GM21619 (cell line): ENCODE measurements around the gene ZNF627.
A peak's percentile ranks its signal among the peaks of the same experiment; 100 is the strongest.
"Not testable (repeated sequence)": the region's sequence is repeated elsewhere in the genome, so short reads cannot be mapped to it uniquely, and the experiment has no call there.

Source experiments
- ATAC-seq: cut with Tn5 transposase; IDR thresholded peaks from one replicate; pipeline ENCODE4 v1.9.1; 2021; ENCODE audit not compliant: unreplicated experiment

Gene ZNF627

DNA sequence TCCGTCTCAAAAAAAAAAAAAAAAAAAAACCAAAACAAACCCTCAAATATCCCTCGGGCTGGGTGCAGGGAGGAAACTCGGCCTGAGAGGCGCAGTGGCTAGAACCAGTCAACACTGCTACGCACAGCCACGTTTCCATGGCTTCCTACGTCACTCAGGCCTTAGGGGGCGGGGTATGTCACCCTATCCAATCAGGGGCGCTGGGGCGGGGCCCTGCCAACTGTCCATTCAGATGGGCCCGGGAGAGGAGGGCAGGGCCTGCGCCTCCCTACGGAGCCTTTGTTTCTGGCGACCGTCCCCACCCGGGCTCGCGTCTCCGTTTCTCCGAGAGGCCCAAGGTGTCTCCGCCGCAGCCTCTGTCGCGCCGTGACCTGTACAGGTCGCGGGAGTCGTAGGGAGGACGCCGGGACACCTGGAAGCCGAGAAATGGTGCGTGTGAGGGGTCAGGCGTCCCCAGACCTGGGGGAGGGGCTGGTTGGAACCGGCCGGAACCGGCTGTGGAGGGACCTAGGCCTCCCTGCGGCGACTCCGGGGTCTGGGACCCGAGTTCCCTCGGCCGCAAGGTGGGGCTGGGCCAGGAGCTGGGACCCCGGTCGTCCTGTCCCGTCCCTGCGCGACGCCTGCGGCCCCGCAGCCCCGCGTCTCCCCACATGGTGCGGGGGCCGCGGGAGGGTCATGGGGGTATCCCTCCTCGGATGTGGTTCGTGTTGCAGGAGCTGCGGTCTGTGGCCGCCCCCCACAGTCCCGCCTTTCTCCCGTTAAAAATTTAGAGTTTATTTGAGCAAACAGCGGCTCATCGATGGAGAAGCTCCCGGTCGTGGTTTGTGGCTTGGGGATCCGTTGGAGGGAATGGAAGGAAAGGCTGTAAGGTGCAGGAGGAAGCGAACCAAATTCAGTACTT, at the start of gene ZNF627:
ZNF627 (plus strand) TSS at position 282 of the 901 bp plus-strand sequence; CDS start at position 427, 145 bp downstream.
- peak; percentile 95 for ATAC-seq

DNA sequence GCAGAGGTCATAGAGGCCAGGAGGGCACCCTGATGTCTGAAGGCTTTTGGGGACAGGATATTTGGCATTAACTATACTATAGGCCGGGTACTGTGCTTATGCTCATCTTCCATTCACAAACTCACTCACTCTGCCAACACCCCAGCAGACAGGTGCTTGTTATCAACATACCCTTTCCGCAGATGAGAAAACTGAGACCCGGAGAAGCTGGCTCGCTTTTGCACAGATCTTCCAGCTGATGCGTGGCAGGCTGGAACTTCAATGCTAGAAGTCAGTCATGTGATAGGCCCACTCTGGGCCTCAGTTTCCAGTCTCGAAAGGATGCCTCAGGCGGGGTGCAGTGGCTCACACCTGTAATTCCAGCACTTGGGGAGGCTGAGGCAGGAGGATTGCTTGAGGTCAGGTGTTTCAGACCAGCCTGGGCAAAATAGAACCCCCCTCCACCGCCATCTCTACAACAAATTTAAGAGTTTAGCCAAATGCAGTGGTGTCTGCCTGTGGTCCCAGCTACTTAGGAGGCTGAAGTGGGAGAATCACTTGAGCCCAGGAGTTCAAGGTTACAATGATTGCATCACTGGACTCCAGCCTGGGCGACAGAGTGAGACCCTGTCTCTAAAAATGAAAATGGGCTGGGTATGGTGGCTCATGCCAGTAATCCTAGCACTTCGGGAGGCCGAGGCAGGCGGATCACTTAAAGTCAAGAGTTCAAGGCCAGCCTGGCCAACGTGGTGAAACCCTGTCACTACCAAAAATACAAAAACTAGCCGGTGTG, 49.2 kb upstream of the ZNF627 start:
- ATAC-seq: no peak

DNA sequence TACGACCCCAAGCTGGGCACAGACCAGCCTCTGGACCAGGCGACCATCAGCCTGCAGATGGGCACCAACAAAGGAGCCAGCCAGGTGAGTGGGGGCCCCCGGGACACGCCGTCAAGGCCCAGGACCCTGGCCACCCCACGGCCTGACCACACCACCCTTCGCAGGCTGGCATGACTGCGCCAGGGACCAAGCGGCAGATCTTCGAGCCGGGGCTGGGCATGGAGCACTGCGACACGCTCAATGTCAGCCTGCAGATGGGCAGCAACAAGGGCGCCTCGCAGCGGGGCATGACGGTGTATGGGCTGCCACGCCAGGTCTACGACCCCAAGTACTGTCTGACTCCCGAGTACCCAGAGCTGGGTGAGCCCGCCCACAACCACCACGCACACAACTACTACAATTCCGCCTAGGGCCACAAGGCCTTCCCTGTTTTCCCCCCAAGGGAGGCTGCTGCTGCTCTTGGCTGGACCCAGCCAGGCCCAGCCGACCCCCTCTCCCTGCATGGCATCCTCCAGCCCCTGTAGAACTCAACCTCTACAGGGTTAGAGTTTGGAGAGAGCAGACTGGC, 47.8 kb upstream of the ZNF627 start:
- no peak for ATAC-seq

DNA sequence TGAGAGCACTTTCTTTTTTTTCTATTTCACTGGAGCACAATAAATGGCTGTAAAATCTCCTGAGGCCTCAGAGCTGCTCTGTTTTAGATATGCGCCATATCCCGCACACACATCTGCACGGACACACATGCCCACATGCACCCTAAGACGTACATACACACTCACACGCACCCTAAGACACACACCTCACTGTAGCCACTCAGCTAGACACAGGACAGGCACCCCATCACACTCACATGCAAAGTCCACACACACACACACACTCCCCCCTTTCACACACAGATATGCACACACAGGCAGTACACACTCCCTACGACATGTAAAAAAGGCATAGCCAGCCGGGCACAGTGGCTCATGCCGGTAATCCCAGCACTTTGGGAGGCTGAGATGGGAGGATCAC, 47.0 kb upstream of the ZNF627 start:
- ATAC-seq: no peak

DNA sequence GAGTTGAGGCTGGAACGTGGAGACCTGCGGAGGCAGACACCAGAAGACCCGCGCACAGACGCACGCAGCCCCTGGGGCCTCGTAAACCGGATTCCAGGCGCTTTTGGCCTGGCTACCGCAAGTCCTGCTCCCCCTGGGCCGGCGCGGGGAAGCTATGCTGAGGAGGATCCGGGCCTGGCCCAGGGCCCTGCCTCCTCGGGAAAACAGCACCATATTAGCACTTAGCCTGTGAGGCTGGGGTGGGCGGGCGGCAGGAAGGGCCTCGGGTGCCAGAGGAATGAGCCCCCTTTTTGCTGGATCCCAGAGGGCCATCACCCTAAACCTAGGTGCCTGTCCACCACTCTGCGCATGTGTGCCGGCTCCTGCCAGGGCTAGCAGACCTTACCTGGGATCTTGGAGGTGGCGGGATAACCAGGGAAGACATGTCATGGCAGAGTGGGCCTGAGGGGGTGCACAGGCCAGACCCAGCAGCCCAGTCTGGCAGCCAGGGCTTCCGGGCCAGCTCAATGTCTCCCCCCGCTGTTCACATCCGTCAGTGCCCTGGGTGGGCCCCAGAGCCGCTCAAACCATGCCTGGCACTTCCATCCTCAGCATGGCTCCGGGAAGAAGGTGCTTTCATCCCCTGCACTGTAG, 45.6 kb upstream of the ZNF627 start:
- no peak for ATAC-seq

DNA sequence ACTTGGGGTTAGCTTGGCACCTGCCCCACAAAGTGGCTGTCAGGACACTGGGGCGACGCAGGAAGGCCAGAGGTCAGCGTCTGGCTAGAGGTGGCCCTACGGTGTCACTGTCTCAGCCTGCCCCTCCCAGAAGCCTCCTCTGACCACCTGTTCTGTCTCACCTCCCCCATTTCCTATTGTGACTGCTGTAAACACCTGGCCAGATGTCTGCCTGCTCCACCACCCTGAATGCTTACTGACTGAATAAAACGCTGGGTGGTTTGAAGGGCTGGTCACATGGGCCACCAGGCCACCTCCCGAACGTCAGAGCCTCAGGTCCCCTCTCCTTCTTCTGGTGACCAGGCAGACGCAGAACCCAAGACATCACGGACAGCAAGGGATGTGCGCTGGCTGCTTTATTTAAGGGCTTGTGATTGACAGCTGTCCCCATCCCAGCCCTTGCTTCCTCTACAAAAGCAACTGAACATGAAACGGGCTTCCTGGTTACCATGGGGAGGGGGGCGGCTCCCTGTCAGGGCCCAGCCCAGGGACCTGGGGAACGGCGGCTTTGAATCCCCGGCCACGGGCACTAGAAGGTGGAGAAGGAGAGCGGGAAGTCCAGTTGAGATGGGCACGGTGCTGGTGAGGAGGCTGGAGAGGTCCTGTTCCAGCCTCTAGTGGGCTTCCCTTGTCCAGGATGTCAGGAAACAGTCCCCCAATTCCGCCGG, 44.5 kb upstream of the ZNF627 start:
- no peak for ATAC-seq

DNA sequence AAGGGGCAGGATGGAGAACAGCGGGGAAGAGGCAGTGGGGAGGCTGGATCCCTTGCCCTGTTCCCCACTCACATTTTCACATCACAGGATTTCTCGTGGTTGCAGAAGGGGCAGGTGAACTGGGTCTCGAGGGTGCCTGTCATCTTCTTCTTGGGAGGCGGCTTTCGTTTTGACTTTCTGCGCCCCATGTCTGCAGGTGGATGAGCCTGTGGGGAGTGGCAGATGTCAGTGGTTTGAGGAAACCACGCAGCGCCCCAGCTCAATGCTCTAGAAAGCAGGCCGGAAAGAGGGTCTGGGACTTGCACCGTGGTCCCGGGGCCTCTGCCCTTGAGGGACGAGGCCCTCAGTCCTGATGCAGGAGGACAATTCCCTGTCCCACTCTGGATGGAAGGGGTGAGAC, 43.1 kb upstream of the ZNF627 start:
- ATAC-seq: no peak

DNA sequence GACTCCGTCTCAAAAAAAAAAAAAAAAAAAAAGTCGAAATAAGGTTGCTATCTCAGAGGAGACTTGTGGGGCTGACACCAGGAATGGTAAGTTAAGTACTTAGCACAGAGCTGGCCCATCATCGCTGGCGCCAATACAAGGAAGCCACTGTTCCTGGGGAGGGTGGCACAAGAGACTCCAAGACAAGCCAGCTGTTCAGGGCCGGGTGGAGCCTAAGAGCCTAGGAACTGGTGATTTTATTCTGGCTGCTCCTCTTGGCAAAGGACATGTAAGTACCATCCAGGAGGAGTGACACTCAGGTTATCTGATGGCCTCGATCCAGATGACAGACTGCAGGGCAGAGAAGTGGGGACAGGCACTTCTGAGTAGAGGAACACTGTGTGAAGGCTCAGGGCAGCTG, 42.0 kb upstream of the ZNF627 start:
- ATAC-seq: no peak

DNA sequence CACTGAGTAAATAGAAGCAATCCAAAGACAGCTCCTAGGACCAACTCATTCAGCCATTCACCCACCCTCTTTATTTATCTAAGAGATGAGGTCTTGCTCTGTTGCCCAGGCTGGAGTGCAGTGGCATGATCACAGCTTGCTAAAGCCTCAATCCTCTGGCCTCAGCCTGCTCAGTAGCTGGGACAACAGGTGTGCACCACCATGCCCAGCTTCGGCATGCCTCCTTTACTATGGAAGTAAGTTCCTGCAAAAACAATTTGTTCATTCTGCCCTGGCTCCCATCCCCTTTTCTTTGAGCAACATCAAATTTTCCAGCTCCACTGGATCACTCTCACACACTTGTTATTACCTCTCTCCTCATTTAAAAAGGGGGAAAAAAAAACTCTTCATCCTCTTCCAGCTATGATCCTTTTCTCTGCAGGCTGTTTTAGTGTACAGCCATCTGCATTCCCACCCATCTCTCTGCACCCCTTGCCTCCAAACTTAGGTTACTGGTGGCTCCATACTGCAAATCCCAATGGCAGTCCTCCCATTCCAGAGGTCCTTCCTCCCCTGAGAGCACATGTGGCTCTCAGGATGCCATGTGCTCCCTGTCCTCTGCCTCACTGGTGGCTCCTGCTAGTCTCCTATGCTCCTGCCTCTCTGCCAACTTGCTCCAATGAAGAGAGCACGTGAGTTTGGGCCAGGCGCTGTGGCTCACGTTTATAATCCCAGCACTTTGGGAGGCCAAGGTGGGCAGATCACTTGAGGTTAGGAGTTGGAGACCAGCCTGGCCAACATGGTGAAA, 40.5 kb upstream of the ZNF627 start:
- no peak for ATAC-seq

DNA sequence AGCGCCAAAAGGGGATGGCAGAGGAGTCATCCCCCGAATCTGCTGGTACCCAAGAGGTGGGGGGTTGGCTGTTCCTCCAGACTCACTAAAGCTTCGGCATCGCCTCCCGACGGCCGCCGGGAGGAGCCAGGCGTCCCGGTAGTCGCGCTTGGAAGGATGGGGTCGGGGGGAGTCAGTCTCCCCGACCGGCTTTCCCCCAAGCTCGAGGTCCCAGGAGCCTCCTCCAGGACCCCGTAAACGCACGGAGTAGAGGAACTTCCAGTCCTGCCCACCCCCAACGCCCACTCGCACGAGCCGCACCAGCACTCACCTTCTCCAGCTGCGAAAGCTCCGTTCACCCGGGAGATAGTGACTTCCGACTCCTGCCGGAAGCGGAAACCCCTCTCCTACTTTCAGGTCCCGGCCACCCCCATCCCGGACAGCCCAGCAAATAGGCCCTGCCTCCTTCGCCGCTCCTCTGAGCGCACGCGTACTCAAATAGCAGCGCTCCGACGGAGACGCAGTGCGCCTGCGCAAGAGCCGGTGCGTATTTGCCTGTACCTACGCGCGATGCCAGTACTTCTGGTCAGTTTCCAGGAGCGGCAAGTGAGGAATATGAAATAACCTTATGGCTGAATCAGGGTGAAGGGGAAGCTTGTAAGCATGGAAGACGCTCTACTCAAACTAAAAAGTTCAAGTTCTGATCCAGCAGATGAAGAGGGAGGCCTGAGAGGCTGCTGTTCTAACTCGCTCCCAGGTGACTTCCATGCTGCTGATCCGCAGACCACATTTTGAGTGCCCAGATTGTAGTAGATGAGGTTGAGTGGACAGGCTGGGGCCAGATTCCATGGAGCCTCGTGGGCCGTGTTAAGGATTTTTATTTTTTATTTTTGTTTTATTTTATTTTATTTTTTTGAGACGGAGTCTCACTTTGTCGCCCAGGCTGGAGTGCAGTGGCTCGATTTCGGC, 38.1 kb upstream of the ZNF627 start, which contains the start of gene ELOF1:
ELOF1 (minus strand) TSS at position 350 of the 948 bp plus-strand sequence. CDS start 4,883 bp downstream, outside the sequence.
- peak; percentile 58 for ATAC-seq

DNA sequence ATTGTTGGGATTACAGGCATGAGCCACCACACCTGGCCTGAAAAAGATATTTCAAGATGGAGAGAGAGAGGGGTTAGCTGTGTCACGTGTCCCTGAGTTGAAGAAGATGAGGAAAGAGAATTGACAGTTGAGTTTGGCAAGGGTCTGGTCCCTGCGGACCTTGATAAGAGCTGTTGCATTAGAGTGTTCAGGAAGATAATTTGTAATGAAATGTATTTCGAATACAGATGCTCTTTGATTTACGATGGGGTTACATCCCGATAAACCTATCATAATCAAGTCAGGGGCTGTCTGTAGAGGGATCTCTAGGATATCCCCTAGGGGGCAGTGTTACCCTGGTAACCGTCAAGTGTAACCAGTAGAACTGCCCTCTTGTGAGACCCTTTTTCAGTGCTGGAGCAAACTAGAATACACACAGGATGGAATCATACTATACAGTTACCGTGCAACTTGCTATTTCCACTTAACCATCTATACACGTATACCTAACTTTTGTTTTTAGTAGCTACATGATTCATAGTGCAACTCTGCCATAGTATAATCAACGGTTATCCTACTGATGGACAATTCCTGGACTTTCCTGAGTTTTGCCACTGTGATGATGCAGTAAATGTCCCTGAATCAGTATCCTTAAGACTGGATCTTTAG, 36.8 kb upstream of the ZNF627 start:
- ATAC-seq: no peak

DNA sequence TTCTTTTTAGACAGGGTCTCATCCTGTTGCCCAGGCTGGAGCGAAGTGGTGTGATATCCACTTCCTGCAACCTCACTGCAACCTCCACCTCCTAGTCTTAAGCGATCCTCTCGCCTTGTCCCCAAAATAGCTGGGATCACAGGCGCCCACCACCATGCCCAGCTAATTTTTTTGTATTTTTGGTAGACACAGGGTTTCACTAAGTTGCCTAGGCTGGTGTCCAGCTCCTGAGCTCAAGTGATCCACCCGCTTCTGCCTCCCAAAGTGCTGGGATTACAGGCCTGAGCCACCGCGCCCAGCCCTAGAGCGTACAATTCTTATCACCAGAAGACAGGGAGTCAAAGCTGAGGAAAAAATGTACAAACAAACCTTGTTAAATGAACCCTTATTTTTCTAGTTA, 33.8 kb upstream of the ZNF627 start:
- ATAC-seq: no peak

DNA sequence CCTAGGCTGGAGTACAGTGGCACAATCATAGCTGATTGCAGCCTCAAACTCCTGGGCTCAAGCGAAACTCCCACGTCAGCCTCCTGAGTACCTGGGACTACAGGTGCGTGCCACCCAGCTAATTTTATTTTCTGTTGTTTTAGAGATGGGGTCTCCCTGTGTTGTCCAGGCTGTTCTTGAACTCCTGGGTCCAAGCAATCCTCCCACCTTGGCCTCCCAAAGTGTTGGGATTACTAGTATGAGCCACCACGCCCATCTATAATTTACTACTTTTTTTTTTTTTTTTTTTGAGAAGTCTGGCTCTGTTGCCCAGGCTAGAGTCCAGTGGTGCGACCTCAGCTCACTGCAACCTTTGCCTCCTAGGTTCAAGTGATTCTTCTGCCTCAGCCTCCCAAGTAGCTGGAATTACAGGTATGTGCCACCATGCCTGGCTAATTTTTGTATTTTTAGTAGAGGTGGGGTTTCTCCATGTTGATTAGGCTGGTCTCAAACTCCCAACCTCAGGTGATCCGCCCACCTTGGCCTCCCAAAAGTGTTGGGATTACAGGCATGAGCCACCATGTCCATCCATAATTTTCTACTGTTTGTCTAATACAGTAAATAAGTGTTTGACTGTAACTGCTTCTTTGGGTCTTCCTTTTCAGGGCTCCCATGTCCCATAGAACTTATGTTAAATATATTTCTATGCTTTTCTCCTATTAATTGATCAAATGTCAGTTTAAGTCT, 33.0 kb upstream of the ZNF627 start:
- not testable (repeated sequence) for ATAC-seq

DNA sequence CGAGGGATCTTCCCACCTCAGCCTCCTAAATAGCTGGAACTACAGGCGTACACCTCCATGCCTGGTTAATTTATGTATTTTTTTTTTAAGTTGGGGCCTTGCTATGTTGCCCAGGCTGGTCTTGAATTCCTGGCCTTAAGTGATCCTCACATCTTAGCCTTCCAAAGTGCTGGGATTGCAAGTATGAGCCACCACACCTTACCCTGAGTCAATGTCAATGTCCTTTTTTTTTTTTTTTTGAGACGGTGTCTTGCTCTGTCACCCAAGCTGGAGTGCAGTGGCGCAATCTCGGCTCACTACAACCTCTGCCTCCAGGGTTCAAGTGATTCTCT, 31.7 kb upstream of the ZNF627 start:
- ATAC-seq: not testable (repeated sequence)

DNA sequence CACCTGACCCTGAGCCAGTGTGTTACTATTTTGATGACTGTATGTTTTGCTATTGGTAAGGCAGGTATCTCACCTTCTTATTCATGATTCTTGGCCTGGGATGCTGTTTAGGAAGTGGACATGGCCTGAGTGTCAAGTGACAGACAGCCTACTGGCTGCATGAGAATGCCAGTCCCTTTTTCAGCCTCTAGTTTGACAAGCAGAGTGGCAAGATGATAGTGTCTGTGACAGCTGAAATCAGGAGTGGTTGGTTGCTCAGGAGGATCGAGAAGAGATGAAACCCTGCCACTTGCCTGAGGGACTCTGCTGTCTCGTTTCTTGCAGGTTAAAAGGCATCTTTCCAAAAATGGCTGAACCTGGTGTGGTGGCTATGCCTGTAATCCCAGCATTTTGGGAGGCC, 31.1 kb upstream of the ZNF627 start:
- ATAC-seq: no peak

DNA sequence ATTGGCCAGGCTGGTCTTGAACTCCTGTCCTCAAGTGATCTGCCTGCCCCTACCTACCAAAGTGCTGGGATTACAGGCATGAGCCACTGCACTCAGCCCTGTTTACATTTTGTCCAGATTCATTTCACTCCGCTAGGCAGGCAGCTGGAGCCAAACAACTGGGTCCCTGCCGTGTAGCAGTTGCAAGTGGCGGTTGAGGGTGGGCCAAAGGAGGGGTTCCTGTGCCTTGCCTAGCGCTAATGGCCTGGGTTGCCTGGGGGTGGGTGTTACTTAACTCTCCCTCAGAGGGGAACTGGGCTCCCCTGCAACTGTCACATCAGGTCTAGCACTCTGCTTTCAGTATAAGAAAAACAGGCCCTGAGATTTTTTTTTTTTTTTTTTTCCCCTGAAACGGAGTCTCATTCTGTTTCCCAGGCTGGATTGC, 27.2 kb upstream of the ZNF627 start:
- ATAC-seq: no peak

DNA sequence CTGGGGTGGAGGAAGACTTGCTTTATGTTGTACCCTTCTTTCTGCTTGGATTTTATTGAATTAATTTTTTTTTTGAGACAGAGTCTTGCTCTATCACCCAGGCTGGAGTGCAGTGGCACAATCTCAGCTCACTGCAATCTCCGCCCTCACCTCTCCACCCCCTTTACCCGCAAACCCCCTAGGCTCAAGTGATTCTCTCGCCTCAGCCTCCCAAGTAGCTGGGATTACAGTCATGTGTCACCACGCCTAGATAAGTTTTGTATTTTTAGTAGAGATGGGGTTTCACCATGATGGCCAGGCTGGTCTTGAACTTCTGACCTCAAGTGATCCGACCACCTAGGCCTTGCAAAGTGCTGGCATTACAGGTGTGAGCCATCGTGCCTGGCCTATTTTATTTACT, 23.9 kb upstream of the ZNF627 start:
- not testable (repeated sequence) for ATAC-seq

DNA sequence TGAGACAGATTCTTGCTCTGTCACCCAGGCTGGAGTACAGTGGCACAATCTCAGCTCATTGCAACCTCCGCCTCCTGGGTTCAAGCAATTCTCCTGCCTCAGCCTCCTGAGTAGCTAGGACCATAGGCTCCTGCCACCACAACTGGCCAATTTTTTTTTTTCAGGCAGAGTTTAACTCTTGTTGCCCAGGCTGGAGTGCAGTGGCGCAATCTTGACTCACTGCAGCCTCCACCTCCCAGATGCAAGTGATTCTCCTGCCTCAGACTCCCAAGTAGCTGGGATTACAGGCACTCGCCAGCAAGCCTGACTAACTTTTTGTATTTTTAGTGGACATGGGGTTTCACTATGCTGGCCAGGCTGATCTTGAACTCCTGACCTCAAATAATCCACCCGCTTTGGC, 23.5 kb upstream of the ZNF627 start:
- ATAC-seq: not testable (repeated sequence)
